Prostate gland (tissue), 2 donors: ENCODE data around the gene RESF1.

Experiments used
- POLR2A ChIP-seq: fragments of 450-650 bp; IDR thresholded peaks from one replicate; pipeline ENCODE4 v1.6.1; 2016; ENCODE audit warnings: antibody characterized with exemption, mild to moderate bottlenecking
- POLR2AphosphoS5 ChIP-seq: sonication (generic); formaldehyde crosslinking; IDR thresholded peaks from one replicate; pipeline ENCODE4 v1.6.1; 2017; ENCODE audit warnings: antibody characterized with exemption
- TF ChIP-seq, protein P1 (sequence below), 4 experiments: fragments of 200-600 bp in 2 of 4; fragments of 450-650 bp in 2 of 4; sonication (generic) in 2 of 4; IDR thresholded peaks; 1 replicate in 3 of 4; 2 replicates in 1 of 4; pipeline ENCODE4 v1.5.1; 2016 to 2019; ENCODE audit warnings: antibody characterized with exemption in 4 of 4, mild to moderate bottlenecking in 2 of 4, moderate library complexity in 2 of 4

- TF ChIP-seq, protein P1, sequence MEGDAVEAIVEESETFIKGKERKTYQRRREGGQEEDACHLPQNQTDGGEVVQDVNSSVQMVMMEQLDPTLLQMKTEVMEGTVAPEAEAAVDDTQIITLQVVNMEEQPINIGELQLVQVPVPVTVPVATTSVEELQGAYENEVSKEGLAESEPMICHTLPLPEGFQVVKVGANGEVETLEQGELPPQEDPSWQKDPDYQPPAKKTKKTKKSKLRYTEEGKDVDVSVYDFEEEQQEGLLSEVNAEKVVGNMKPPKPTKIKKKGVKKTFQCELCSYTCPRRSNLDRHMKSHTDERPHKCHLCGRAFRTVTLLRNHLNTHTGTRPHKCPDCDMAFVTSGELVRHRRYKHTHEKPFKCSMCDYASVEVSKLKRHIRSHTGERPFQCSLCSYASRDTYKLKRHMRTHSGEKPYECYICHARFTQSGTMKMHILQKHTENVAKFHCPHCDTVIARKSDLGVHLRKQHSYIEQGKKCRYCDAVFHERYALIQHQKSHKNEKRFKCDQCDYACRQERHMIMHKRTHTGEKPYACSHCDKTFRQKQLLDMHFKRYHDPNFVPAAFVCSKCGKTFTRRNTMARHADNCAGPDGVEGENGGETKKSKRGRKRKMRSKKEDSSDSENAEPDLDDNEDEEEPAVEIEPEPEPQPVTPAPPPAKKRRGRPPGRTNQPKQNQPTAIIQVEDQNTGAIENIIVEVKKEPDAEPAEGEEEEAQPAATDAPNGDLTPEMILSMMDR (IDR thresholded peaks at IDR 0.05): no peak
- TF ChIP-seq POLR2A: no peak
- no peak for TF ChIP-seq POLR2AphosphoS5
These were observed 43.8 kb downstream of the RESF1 start for GRCh38 chr12:32002848-32003493.
